Umbilical cord (tissue), 2 donors: Measurements from ENCODE around the gene SCAF4. TPM values are rescaled to one million over a fixed set of nuclear protein-coding genes. Genes with fewer than 3 reads are reported as not detected.
A peak's percentile ranks its signal among the peaks of the same experiment; 100 is the strongest.
"Not testable (repeated sequence)": the region's sequence is repeated elsewhere in the genome, so short reads cannot be mapped to it uniquely, and the experiment has no call there.

Experiments
- DNase-seq: peaks from one replicate; pipeline ENCODE4 v3.0.0-alpha.2; 2015; ENCODE audit warnings: low spot score
- total RNA-seq: library from RNA; depleted of rRNA; stranded (reverse); fragments of >200 nt; gene quantifications from one replicate; pipeline ENCODE4 v1.2.3, GENCODE V29; 2014; ENCODE audit warnings: low replicate concordance; ENCODE audit not compliant: insufficient read depth

The SCAF4 gene
- total RNA-seq, 1 donor from 2014 or later, result 13.0 TPM

DNA sequence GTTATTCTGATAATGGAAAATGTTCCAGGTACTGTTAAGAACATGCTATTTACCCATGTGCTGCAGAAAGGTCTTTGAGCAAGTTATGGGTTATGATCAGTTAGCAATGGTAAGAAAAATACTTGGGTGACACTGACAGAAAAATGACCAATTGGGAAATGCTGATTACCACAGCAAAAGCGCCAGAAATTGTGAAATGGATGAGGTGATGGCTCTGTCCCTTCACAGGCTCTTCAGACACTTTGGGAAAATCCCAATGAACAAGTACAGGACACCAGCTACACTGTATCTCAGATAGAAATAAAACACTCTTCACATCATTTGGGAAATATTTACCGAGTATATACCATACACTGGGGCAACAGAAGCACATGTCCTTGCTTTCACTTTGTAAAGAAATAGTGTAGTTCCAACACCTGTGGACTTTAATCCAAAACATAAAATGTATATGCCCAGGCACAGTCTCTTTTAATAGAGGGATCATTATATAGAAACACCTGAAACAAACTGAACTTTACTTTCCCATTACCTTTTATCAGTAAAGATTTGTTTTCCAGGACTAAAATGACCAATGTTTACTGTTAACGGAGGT lies 58.5 kb downstream of the SCAF4 start:
- DNase-seq, result no peak

- no peak for DNase-seq
Observed at GRCh38 chr21:31671931-31672330, 60.0 kb downstream of the SCAF4 start.

DNA sequence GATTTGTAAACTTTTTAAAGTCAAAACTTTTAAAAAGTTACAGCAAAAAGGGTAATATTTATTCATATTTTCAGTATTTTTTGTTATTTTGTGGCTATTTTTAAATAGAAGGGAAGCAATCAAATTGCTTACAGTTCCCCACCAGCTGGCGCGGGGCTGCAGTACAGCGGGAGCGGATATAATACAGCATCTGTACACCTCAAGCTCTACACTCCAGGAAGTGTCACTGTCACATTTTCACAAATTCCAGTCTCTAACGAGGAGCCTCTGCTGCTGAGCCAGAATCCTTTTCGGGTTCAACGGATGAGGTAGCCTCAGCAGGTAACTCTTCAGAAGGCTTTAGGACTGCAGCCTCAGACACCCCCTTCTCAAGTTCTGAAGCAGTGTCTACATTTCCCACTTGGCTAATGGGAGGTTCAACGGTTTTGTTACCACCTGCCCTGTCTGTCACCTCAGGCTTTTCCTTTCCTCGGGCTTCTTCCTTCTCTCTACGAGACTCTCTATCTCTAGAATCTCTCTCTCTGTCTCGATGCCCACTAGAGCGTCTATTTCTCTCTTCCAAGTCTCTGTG lies 60.7 kb downstream of the SCAF4 start:
- no peak for DNase-seq

DNA sequence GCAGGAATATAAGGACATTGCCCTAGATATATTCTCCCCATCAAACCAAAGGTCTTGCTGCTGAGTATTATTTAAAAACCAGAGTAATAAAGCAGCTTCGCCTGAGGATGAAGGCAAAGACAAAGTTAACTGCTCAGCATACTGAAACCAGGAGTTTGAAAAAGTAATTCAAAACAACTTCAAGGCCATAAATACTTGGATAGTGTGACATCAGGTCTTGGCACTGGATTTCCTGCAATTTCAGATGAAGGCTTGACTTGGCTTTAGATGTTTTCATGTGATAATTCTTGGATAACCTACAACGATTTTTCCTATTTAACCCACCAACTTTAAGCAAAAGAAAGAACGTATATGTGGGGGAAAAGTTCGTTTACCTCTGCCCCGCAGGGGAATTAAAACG lies 61.8 kb downstream of the SCAF4 start:
- DNase-seq, result no peak

DNA sequence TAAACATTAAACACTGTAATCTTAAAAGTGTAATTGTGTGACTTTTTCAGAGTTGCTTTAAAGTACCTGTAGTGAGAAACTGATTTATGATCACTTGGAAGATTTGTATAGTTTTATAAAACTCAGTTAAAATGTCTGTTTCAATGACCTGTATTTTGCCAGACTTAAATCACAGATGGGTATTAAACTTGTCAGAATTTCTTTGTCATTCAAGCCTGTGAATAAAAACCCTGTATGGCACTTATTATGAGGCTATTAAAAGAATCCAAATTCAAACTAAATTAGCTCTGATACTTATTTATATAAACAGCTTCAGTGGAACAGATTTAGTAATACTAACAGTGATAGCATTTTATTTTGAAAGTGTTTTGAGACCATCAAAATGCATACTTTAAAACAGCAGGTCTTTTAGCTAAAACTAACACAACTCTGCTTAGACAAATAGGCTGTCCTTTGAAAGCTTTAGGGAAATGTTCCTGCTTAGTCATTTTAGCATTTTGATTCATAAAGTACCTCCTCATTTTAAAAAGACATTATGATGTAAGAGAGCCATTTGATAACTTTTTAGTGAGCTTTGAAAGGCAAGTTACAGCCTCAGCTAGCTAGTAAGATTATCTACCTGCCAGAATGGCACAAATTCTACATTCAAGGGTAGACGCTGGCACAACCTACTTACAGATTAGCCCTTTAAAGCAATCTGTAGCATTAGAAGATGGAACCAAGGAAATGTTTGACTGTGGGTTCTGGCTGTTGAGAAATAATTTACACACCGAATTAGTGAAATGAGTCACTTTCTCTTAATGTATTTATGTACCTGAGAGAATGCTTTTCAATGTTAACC lies 63.0 kb downstream of the SCAF4 start:
- DNase-seq, result no peak

DNA sequence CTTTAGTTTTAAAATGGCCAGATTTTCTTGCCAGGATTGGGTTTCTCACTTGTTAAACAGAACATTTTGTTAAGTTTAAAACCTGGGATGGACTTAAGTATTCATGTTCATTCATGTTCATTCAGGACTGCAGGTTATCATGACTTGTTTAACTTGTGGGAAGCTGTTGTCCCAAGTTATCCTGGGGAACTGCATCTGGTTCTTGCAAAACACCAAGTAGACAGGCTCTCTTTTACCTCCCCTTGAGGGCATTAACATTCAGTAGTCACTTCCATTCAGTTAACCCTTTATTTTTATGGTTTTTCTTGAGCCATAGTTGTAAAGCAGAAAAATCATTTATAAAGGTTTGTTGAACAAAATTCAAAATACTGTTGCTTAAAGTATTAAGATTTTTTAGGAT lies 64.3 kb downstream of the SCAF4 start:
- DNase-seq, result peak; percentile 17

GRCh38 chr21:31667132-31667531 lies 64.8 kb downstream of the SCAF4 start:
- no peak for DNase-seq

DNA sequence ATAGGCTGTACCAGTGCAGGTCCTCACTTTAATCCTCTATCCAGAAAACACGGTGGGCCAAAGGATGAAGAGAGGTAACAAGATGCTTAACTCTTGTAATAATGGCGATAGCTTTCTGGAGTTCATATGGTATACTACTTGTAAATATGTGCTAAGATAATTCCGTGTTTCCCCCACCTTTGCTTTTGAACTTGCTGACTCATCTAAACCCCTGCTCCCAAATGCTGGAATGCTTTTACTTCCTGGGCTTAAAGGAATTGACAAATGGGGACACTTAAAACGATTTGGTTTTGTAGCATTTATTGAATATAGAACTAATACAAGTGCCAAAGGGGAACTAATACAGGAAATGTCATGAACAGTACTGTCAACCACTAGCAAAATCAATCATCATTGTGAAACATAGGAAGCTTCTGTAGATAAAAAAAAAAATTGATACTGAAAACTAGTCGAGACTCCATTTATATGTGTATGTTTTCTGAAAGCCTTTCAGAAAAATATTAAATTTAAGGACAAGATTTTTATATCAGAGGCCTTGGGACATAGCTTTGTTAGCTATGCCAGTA lies 65.4 kb downstream of the SCAF4 start:
- no peak for DNase-seq

DNA sequence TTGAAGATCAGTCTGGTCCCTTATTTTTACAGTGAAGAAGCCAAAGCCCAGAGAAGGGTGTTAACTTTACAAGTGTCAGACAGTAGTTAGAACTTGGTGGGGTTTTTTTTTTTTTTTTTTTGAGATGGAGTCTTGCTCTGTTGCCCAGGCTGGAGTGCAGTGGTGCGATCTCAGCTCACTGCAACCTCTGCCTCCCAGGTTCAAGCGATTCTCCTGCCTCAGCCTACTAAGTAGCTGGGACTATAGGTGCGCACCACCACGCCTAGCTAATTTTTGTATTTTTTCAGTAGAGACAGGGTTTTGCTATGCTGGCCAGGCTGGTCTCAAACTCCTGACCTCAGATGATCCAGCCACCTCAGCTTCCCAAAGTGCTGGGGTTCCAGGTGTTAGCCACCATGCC lies 66.0 kb downstream of the SCAF4 start:
- DNase-seq, result not testable (repeated sequence)

DNA sequence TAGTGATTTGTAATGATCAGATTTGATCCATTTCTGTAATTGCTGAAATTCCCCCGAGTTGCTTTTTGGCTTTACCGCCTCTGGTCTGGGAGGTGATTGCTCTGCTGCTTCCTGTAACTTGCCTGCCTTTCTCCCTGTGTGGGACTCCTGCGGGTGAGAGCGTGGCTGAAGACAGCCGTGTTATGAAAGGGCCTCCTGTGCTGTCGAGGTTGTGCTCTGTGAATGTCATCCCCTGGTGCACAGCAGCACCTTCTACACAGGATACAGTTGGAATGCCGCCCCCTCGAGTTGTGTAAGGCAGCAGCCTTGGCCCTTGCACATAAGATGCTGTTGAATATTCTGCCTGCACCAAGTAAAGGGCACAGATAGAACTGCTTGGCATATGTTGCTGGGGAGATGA lies 66.5 kb downstream of the SCAF4 start:
- no peak for DNase-seq

DNA sequence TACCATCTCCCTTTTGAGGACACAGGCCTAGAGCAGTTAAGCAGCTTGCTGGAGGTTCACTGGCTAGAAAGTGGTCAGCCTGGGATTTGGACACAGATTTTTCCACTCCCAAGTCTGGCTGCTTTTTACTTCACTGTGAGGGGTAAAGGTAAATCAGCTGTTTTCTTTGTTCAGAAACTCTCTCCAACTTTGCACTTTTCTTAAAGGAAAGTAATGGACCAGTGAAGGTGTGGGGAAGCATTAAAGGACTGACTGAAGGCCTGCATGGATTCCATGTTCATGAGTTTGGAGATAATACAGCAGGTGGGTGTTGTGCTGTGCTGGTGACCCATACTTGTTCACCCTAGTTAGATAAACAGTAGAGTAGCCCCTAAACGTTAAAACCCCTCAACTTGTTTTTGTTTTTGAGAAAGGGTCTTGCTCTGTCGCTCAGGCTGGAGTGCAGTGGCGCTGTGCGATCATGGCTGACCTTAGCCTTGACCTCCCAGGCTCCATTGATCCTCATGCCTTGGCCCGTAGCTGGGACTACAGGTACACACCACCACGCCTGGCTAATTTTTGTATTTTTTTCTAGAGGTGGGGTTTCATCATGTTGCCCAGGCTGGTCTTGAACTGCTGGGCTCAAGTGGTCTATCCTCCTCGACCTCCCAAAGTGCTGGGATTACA lies 68.2 kb downstream of the SCAF4 start:
- no peak for DNase-seq

GRCh38 chr21:31660591-31660990 lies 71.3 kb downstream of the SCAF4 start:
- no peak for DNase-seq

DNA sequence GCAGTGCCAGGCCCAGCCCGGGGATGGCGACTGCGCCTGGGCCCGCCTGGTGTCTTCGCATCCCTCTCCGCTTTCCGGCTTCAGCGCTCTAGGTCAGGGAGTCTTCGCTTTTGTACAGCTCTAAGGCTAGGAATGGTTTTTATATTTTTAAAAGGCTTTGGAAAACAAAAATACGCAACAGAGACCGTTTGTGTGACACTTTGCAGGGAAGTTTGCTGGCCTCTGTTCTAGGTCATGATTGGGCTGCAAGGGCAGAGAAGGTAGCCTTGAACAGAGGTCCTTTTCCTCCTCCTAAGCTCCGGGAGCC lies 71.7 kb downstream of the SCAF4 start:
- peak; percentile 40 for DNase-seq

GRCh38 chr21:31659536-31660258 lies 72.2 kb downstream of the SCAF4 start, which contains the start of gene SOD1:
TSS of gene SOD1 (plus strand) at chr21:31659693. CDS start at chr21:31659770, 77 bp downstream.
- DNase-seq, result peak; percentile 96

- no peak for DNase-seq
Observed at GRCh38 chr21:31659286-31659535, 72.7 kb downstream of the SCAF4 start.

DNA sequence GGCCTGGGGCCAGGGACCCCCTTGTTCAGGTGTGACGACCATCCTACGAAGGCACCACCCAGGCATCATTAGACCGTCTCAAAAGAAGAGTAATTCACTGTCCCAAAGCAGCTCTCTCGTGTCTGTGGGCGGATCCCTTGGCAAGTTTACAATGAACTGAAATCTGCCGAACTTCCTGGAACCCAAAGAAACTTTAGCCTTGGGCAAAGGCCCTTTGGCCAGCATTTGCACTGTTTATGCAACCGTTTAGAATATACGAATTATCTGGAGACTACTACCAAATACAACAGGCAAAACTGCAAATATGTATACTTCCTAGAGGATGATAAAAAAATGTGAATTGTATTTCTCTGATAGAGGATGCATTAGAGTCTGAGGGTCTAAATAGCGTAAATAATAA lies 73.9 kb downstream of the SCAF4 start:
- DNase-seq, result no peak

DNA sequence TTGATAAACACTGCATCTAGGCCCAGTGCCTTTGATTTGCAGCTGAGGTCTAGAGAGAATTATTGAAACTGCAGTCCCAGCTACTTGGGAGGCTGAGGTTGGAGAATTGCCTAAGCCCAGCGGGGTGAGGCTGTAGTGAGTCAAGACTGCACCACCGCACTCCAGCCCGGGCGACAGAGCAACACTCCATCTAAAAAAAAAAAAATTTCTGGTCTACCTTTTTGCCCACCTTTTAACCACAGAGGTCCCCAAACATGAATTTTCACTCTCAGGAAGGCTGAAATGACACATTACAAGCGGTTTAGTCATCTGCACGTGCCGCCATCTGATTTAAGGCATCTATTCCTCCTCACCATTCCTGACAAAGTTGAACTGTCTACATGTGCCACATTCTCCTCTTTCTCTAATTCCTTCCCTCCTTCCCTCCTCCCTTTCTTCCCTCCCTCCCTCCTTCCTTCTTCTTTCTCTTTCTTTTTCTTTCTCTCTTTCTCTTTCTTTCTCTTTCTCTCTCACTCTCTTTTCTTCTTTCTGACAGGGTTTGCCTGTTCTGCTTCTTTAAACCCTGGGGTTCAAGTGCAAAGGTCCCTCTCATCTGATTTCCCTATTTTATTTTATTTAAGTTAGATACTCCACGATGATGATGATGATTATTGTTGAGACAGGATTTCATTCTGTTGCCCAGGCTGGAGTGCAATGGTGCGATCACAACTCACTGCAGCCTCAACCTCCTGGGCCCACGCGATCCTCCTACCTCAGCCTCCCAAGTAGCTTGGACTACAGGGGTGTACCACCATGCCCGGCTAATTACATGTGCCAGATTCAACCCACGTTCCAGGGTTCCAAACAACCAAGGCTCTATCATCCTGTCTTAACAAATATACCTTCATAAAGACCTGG lies 75.5 kb downstream of the SCAF4 start:
- DNase-seq, result no peak

DNA sequence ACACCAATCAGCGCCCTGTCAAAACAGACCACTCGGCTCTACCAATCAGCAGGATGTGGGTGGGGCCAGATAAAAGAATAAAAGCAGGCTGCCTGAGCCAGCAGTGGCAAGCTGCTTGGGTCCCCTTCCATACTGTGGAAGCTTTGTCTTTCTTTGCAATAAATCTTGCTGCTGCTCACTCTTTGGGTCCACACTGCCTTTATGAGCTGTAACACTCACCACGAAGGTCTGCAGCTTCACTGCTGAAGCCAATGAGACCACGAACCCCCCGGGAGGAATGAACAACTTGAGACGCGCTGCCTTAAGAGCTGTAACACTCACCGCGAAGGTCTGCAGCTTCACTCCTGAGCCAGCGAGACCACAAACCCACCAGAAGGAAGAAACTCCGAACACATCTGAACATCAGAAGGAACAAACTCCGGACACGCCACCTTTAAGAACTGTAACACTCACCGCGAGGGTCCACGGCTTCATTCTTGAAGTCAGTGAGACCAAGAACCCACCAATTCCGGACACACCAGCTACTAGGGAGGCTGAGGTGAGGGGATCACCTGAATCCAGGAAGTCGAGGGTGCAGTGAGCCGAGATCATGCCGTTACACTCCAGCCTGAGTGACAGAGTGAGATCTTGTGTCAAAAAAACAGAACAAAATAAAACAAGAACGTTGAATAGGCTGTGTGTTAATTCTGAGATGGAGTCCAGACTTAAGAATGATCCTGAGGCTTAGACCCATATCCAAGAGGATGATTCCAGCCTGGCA lies 76.9 kb downstream of the SCAF4 start:
- DNase-seq, result not testable (repeated sequence)

DNA sequence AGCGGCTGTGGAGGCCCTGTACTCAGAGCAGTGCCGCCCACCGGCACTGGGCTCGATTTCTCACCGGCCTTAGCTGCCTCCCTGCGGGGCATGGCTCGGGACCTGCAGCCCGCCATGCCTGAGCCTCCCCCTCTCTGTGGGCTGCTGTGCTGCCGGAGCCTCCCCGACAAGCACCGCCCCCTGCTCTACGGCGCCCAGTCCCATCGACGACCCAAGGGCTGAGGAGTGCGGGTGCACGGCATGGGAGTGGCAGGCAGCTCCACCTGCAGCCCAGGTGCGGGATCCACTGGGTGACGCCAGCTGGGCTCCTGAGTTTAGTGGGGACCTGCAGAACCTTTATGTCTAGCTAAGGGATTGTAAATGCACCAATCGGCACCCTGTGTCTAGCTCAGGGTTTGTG lies 77.6 kb downstream of the SCAF4 start:
- DNase-seq, result no peak

- not testable (repeated sequence) for DNase-seq
Observed at GRCh38 chr21:31651491-31651890, 80.4 kb downstream of the SCAF4 start.
